BJ (cell line): ENCODE results near the gene GRIN1. TPM values are rescaled to one million over a fixed set of nuclear protein-coding genes. Genes with fewer than 3 reads are reported as not detected.

Experiments used
- CTCF ChIA-PET: fragments of 350-600 bp; formaldehyde crosslinking; extraction: SDS; loops from one replicate; lab custom pipeline; 2021; ENCODE audit warnings: antibody characterized with exemption, inconsistent platforms; lab: Yijun Ruan, JAX
- POLR2A ChIA-PET: fragments of 300-600 bp; sonication (Branson Sonifier 250); formaldehyde crosslinking; extraction: SDS; loops from one replicate; lab custom pipeline; 2021; ENCODE audit warnings: antibody characterized with exemption; lab: Charles Lee
- DNase-seq: peaks from one replicate; pipeline ENCODE4 v3.0.0-alpha.2; 2011; ENCODE audit warnings: low read depth
- H3K27me3 ChIP-seq: 2 replicates; pipeline ENCODE4 v1.6.0; 2011; ENCODE audit warnings: low read length; ENCODE audit not compliant: control insufficient read depth, insufficient read depth
- H3K36me3 ChIP-seq: 2 replicates; pipeline ENCODE4 v1.5.1; 2011; ENCODE audit warnings: low read length; ENCODE audit not compliant: control insufficient read depth, insufficient read depth
- H3K4me3 ChIP-seq: 2 replicates; pipeline ENCODE4 v1.5.1; 2011; ENCODE audit warnings: low read depth, mild to moderate bottlenecking, control low read depth, low read length
- CTCF ChIP-seq: IDR thresholded peaks from 2 replicates; pipeline ENCODE4 v1.5.1; 2011; ENCODE audit warnings: low read depth, mild to moderate bottlenecking, control low read depth, inconsistent platforms, low read length, moderate library complexity; ENCODE audit not compliant: insufficient read depth
- polyA plus RNA-seq: library from polyadenylated mRNA; depleted of rRNA; stranded (reverse); fragments of >200 nt; gene quantifications from 2 replicates; pipeline ENCODE4 v1.2.3, GENCODE V29; 2011

Gene GRIN1
- polyA plus RNA-seq, 1 experiment, result 0.10 TPM

DNA sequence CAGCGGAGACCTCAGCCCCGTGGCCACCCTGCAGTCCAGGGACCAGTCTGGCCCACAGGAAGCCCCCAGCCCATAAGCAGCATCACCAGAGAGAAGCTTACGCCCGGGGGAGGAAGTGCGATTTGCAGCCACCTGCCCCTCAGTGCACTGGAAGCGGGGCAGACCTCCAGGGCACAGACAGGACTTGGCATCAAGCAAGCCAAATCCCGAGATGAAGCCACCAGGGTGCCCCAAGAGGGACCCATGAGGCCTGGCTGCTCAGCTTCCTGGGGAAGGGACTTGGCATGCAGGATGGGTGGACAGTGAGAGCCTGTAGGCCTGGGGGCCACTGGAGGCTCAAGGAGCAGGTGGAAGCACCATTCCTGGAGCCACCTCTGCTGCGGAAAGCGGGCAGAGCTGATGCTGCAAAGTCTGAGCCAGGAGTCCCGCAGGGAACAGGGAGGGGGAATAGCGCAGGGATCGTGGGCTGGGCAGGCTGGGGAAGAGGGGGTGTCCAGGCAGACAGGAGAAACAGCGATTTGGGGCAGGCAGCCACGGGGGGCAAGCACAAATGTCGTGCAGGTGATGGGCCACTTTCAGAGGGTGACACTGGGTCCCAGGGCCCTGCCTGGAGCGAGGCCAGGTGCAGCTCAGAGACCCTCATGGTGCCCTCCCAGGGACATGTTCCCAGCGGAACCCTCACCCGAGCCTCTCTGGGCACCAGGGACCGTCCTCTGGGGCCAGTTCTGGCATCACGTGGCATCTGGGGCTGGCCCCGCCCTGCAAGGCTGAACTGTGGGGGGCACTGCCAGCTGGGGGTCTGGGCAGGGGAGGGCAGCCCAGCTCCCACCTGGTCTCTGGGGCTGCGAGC, 27.7 kb downstream of the GRIN1 start:
- no peak for DNase-seq
- no peak overlapping the region for H3K4me3 ChIP-seq
- peaks cover 35% of the 10 kb centered on the region for H3K27me3 ChIP-seq
- ChIA-PET POLR2A (interaction anchor here (0.6 kb wide), 1 partner anchor 10 kb away, joined by 4 read pairs; no protein-coding TSS in a partner anchor), CTCF (interaction anchor here (0.6 kb wide), 1 partner anchor 70 kb away, joined by 3 read pairs; no protein-coding TSS in a partner anchor)
- no peaks in the 10 kb centered on the region for H3K36me3 ChIP-seq
- no peak for TF ChIP-seq CTCF

DNA sequence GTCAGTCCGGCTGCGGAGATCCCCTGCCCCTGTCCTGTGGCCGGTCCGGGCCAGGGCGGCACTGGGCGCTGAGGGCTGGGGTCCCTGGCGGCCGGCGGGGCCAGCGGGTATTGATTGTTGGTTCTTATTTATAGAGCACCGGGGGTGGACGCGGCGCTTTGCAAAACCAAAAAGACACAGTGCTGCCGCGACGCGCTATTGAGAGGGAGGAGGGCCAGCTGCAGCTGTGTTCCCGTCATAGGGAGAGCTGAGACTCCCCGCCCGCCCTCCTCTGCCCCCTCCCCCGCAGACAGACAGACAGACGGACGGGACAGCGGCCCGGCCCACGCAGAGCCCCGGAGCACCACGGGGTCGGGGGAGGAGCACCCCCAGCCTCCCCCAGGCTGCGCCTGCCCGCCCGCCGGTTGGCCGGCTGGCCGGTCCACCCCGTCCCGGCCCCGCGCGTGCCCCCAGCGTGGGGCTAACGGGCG, 28.4 kb downstream of the GRIN1 start:
- DNase-seq, result no peak
- TF ChIP-seq CTCF, result no peak
- ChIA-PET CTCF (interaction anchor here (1.1 kb wide), 1 partner anchor 9 kb away, joined by 4 read pairs; no protein-coding TSS in a partner anchor), POLR2A (interaction anchor here (0.6 kb wide), 1 partner anchor 9 kb away, joined by 4 read pairs; no protein-coding TSS in a partner anchor)
- Histone ChIP-seq H3K36me3 (no peaks in the 10 kb centered on the region), H3K27me3 (peaks cover 32% of the 10 kb centered on the region), H3K4me3 (no peak overlapping the region)

- CTCF ChIA-PET, result interaction anchor here (1.1 kb wide), 1 partner anchor 9 kb away, joined by 4 read pairs; no protein-coding TSS in a partner anchor
- Histone ChIP-seq H3K36me3 (no peaks in the 10 kb centered on the region), H3K4me3 (no peak overlapping the region), H3K27me3 (peaks cover 29% of the 10 kb centered on the region)
- no peak for TF ChIP-seq CTCF
- no peak for DNase-seq
- POLR2A ChIA-PET, result interaction anchor here (0.6 kb wide), 1 partner anchor 156 kb away, joined by 3 read pairs; no protein-coding TSS in a partner anchor
These were observed 29.0 kb downstream of the GRIN1 start for GRCh38 chr9:137167747-137168572.

DNA sequence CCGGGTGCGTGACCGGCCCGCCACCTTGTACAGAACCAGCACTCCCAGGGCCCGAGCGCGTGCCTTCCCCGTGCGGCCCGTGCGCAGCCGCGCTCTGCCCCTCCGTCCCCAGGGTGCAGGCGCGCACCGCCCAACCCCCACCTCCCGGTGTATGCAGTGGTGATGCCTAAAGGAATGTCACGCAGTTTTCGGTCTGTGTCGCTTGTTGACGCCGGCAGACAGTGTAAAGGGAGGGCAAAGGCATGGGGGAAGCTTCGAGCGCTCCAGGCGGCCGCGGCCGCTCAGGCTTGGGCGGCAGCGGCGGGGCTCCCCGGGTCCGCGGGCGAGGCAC, 29.6 kb downstream of the GRIN1 start:
- Histone ChIP-seq H3K36me3 (no peaks in the 10 kb centered on the region), H3K4me3 (no peak overlapping the region), H3K27me3 (peaks cover 29% of the 10 kb centered on the region)
- CTCF ChIA-PET, result no interaction called here
- no peak for DNase-seq
- TF ChIP-seq CTCF, result no peak
- POLR2A ChIA-PET, result no interaction called here
